OCI-LY1 (cell line): ENCODE results near the gene FAM168A.

ENCODE experiments used
- H2AFZ ChIP-seq: fragments of 200-600 bp; sonication (generic), shearing (Covaris generic); 2 replicates; pipeline ENCODE4 v1.6.0; 2014; ENCODE audit warnings: antibody characterized with exemption, mild to moderate bottlenecking, low read length
- H3F3A ChIP-seq: fragments of 200-600 bp; sonication (generic), shearing (Covaris generic); 2 replicates; pipeline ENCODE4 v1.6.0; 2014; ENCODE audit warnings: mild to moderate bottlenecking, antibody characterized with exemption, low read length, moderate library complexity; ENCODE audit not compliant: insufficient read depth
- H3K27ac ChIP-seq: fragments of 200-600 bp; sonication (generic); 2 replicates; pipeline ENCODE4 v1.5.1; 2014; ENCODE audit warnings: low read length, mixed run types, mild to moderate bottlenecking, low read depth; ENCODE audit not compliant: poor library complexity, severe bottlenecking
- H3K27me3 ChIP-seq: fragments of 200-600 bp; sonication (generic); 2 replicates; pipeline ENCODE4 v1.6.0; 2014; ENCODE audit warnings: antibody characterized with exemption, mild to moderate bottlenecking, low read length, moderate library complexity; ENCODE audit not compliant: insufficient read depth
- H3K36me3 ChIP-seq: fragments of 200-600 bp; sonication (generic); 2 replicates; pipeline ENCODE4 v1.6.1; 2014; ENCODE audit warnings: mild to moderate bottlenecking, antibody characterized with exemption, low read length, moderate library complexity, mixed read lengths; ENCODE audit not compliant: insufficient read depth
- H3K4me1 ChIP-seq: fragments of 200-600 bp; sonication (generic); 2 replicates; pipeline ENCODE4 v1.5.1; 2014; ENCODE audit warnings: mild to moderate bottlenecking, low read length, moderate library complexity; ENCODE audit not compliant: insufficient read depth, severe bottlenecking
- H3K4me2 ChIP-seq: fragments of 200-600 bp; sonication (generic), shearing (Covaris generic); 2 replicates; pipeline ENCODE4 v1.6.1; 2014; ENCODE audit warnings: low read length
- H3K4me3 ChIP-seq: fragments of 200-600 bp; sonication (generic); 2 replicates; pipeline ENCODE4 v1.5.1; 2014; ENCODE audit warnings: low read length, low read depth, mild to moderate bottlenecking, mixed read lengths; ENCODE audit not compliant: poor library complexity, severe bottlenecking
- H3K79me2 ChIP-seq: fragments of 200-600 bp; shearing (Covaris generic); 2 replicates; pipeline ENCODE4 v1.6.1; 2016; ENCODE audit warnings: mixed run types, low read length, mixed read lengths; ENCODE audit not compliant: insufficient read depth
- H3K9ac ChIP-seq: fragments of 200-600 bp; sonication (generic), shearing (Covaris generic); 2 replicates; pipeline ENCODE4 v1.6.1; 2014; ENCODE audit warnings: mild to moderate bottlenecking, low read length, mixed read lengths
- H3K9me2 ChIP-seq: fragments of 200-600 bp; sonication (generic), shearing (Covaris generic); 2 replicates; pipeline ENCODE4 v1.6.1; 2014; ENCODE audit warnings: low read depth, mild to moderate bottlenecking, low read length, mixed read lengths
- H3K9me3 ChIP-seq: fragments of 200-600 bp; shearing (Covaris generic); 2 replicates; pipeline ENCODE4 v1.6.1; 2014; ENCODE audit warnings: low read length, mixed read lengths
- H4K20me1 ChIP-seq: fragments of 200-600 bp; sonication (generic), shearing (Covaris generic); 2 replicates; pipeline ENCODE4 v1.6.0; 2016; ENCODE audit warnings: mild to moderate bottlenecking, low read length; ENCODE audit not compliant: insufficient read depth
- CTCF ChIP-seq: fragments of 200-600 bp; sonication (generic), shearing (Covaris generic); IDR thresholded peaks from 2 replicates; pipeline ENCODE4 v1.5.1; 2017; ENCODE audit warnings: mild to moderate bottlenecking, antibody characterized with exemption, low read length, moderate library complexity, mixed read lengths
- EZH2 ChIP-seq: fragments of 200-600 bp; sonication (generic), shearing (Covaris generic); IDR thresholded peaks from 2 replicates; pipeline ENCODE4 v1.8.0; 2017; ENCODE audit warnings: borderline replicate concordance, mixed run types, mild to moderate bottlenecking, antibody characterized with exemption, low read length, moderate library complexity, mixed read lengths

FAM168A gene

GRCh38 chr11:73461964-73462363 lies 135.9 kb downstream of the FAM168A start:
- Histone ChIP-seq H3K36me3 (no peaks in the 10 kb centered on the region), H3K9me3 (no peaks in the 10 kb centered on the region), H4K20me1 (no peaks in the 10 kb centered on the region), H3K9me2 (no peaks in the 10 kb centered on the region), H2AFZ (no peak overlapping the region), H3K79me2 (no peaks in the 10 kb centered on the region), H3K4me3 (no peak overlapping the region), H3K9ac (no peak overlapping the region), H3F3A (no peaks in the 10 kb centered on the region), H3K4me2 (no peak overlapping the region), H3K27me3 (no peaks in the 10 kb centered on the region), H3K27ac (no peak overlapping the region), H3K4me1 (peaks cover 4% of the 10 kb centered on the region)
- TF ChIP-seq EZH2: no peak
- no peak for TF ChIP-seq CTCF

GRCh38 chr11:73461335-73461840 lies 136.5 kb downstream of the FAM168A start:
- H3K27ac ChIP-seq: no peak overlapping the region
- H3K79me2 ChIP-seq: no peaks in the 10 kb centered on the region
- H3K4me3 ChIP-seq: no peak overlapping the region
- no peaks in the 10 kb centered on the region for H3K36me3 ChIP-seq
- H3K4me1 ChIP-seq: peaks cover 4% of the 10 kb centered on the region
- H3K27me3 ChIP-seq: no peaks in the 10 kb centered on the region
- H2AFZ ChIP-seq: no peak overlapping the region
- TF ChIP-seq CTCF (no peak), EZH2 (no peak)
- no peaks in the 10 kb centered on the region for H3K9me2 ChIP-seq
- no peaks in the 10 kb centered on the region for H3F3A ChIP-seq
- H4K20me1 ChIP-seq: no peaks in the 10 kb centered on the region
- H3K4me2 ChIP-seq: no peak overlapping the region
- H3K9ac ChIP-seq: no peak overlapping the region
- H3K9me3 ChIP-seq: no peaks in the 10 kb centered on the region

- H2AFZ ChIP-seq: no peak overlapping the region
- no peaks in the 10 kb centered on the region for H3K36me3 ChIP-seq
- peaks cover 4% of the 10 kb centered on the region for H3K4me1 ChIP-seq
- TF ChIP-seq EZH2 (no peak), CTCF (no peak)
- no peak overlapping the region for H3K4me2 ChIP-seq
- no peaks in the 10 kb centered on the region for H3K9me2 ChIP-seq
- no peaks in the 10 kb centered on the region for H3K9me3 ChIP-seq
- H3K79me2 ChIP-seq: no peaks in the 10 kb centered on the region
- H4K20me1 ChIP-seq: no peaks in the 10 kb centered on the region
- no peak overlapping the region for H3K4me3 ChIP-seq
- H3K27ac ChIP-seq: no peak overlapping the region
- H3K27me3 ChIP-seq: no peaks in the 10 kb centered on the region
- no peak overlapping the region for H3K9ac ChIP-seq
- H3F3A ChIP-seq: no peaks in the 10 kb centered on the region
Measured at GRCh38 chr11:73458201-73458600, 139.7 kb downstream of the FAM168A start.
